ENCODE measurements around the gene AAK1. TPM values are rescaled to one million over a fixed set of nuclear protein-coding genes. Genes with fewer than 3 reads are reported as not detected.

AAK1 gene
- total RNA-seq, 1 donor from 2014 or later: 66.4 TPM

- no peak for TF ChIP-seq CTCF (IDR thresholded peaks at IDR 0.05; ENCODE audit: unreplicated experiment)
- no peaks in the 10 kb centered on the region for H3K9me3 Mint-ChIP-seq
- H3K27ac Mint-ChIP-seq: no peak overlapping the region
- H3K36me3 Mint-ChIP-seq: peaks cover 6% of the 10 kb centered on the region
- H3K4me1 Mint-ChIP-seq: peaks cover 19% of the 10 kb centered on the region
- no peak for DNase-seq (ENCODE audit: low spot score in 2 of 2, unreplicated experiment in 2 of 2)
- no peaks in the 10 kb centered on the region for H3K27me3 Mint-ChIP-seq (ENCODE audit: low read depth)
- no peak overlapping the region for H3K4me3 Mint-ChIP-seq
Observed at GRCh38 chr2:69470911-69471310, 172.6 kb downstream of the AAK1 start.

GRCh38 chr2:69469784-69470183, 173.8 kb downstream of the AAK1 start:
- TF ChIP-seq CTCF (IDR thresholded peaks at IDR 0.05; ENCODE audit: unreplicated experiment): no peak
- no peak for DNase-seq (ENCODE audit: low spot score in 2 of 2, unreplicated experiment in 2 of 2)

GRCh38 chr2:69469375-69469774, 174.2 kb downstream of the AAK1 start:
- Mint-ChIP-seq H3K36me3 (peaks cover 12% of the 10 kb centered on the region), H3K4me1 (peaks cover 24% of the 10 kb centered on the region), H3K4me3 (no peak overlapping the region), H3K27ac (no peak overlapping the region), H3K27me3 (ENCODE audit: low read depth) (no peaks in the 10 kb centered on the region), H3K9me3 (no peaks in the 10 kb centered on the region)
- TF ChIP-seq CTCF (IDR thresholded peaks at IDR 0.05; ENCODE audit: unreplicated experiment): no peak
- DNase-seq (ENCODE audit: low spot score in 2 of 2, unreplicated experiment in 2 of 2): no peak

More at GRCh38 chr2:69469784-69470183, 173.8 kb downstream of the AAK1 start:
- Mint-ChIP-seq H3K4me3 (no peak overlapping the region), H3K36me3 (peaks cover 12% of the 10 kb centered on the region), H3K9me3 (no peaks in the 10 kb centered on the region), H3K27me3 (ENCODE audit: low read depth) (no peaks in the 10 kb centered on the region), H3K4me1 (peaks cover 23% of the 10 kb centered on the region), H3K27ac (no peak overlapping the region)

- no peak for TF ChIP-seq CTCF (IDR thresholded peaks at IDR 0.05; ENCODE audit: unreplicated experiment)
- Mint-ChIP-seq H3K27ac (no peak overlapping the region), H3K36me3 (peaks cover 22% of the 10 kb centered on the region), H3K4me1 (peaks cover 9% of the 10 kb centered on the region), H3K27me3 (ENCODE audit: low read depth) (no peaks in the 10 kb centered on the region), H3K4me3 (no peak overlapping the region), H3K9me3 (peaks cover 7% of the 10 kb centered on the region)
- no peak for DNase-seq (ENCODE audit: low spot score in 2 of 2, unreplicated experiment in 2 of 2)
Observed at GRCh38 chr2:69466728-69467127, 176.8 kb downstream of the AAK1 start.

- H3K36me3 Mint-ChIP-seq: peaks cover 26% of the 10 kb centered on the region
- no peak overlapping the region for H3K4me3 Mint-ChIP-seq
- H3K4me1 Mint-ChIP-seq: peaks cover 5% of the 10 kb centered on the region
- no peaks in the 10 kb centered on the region for H3K27me3 Mint-ChIP-seq (ENCODE audit: low read depth)
- no peak for DNase-seq (ENCODE audit: low spot score in 2 of 2, unreplicated experiment in 2 of 2)
- H3K9me3 Mint-ChIP-seq: peaks cover 7% of the 10 kb centered on the region
- H3K27ac Mint-ChIP-seq: no peak overlapping the region
- TF ChIP-seq CTCF (IDR thresholded peaks at IDR 0.05; ENCODE audit: unreplicated experiment): no peak
Observed at GRCh38 chr2:69465513-69466456, 177.8 kb downstream of the AAK1 start.
